Measurements from ENCODE around the gene TMX2.

TMX2 gene

DNA sequence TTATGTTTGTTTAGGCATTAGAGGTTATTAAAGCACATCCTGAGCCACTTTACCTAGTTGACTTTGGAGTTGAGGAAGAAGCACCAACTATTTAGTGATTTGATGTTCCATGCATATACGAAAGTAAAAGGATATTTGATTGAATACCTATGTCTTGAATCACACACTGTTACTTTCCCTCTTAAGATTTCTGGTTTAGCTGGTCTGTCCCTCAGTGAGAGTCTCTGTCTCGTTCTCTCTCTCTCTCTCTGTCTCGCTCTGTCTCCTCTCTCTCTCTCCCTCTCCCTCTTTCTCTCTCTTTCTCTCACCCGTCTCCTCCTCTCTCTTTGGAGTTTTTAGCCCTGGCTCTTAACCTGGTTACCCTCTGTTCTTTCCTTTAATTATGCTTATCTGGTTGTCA is 60.2 kb downstream of the TMX2 start:
- no peak overlapping the region for H4K91ac ChIP-seq (ENCODE audit: low read depth, low read length)
- no peak overlapping the region for H2BK12ac ChIP-seq (ENCODE audit: low read length)
- no peak overlapping the region for H2AK5ac ChIP-seq (ENCODE audit: low read length)
- H3K36me3 ChIP-seq (ENCODE audit: control insufficient read depth in 1 of 2, insufficient read depth in 2 of 2, low read length in 2 of 2), result no peaks in the 10 kb centered on the region
- peak overlapping the region; percentile 93 for H3K4ac ChIP-seq (ENCODE audit: low read depth, low read length)
- H3K27me3 ChIP-seq (ENCODE audit: insufficient read depth, low read length), result no peaks in the 10 kb centered on the region
- H4K8ac ChIP-seq (ENCODE audit: low read depth, low read length), result no peak overlapping the region
- H3K14ac ChIP-seq (ENCODE audit: low read length), result no peak overlapping the region
- H3K79me2 ChIP-seq (ENCODE audit: control insufficient read depth, insufficient read depth, low read length, poor library complexity), result peaks cover 14% of the 10 kb centered on the region
- no CpG with 5 or more reads among the region's 4 CpGs for WGBS (ENCODE audit: extremely low coverage, insufficient coverage, insufficient read length)
- no peak overlapping the region for H2BK120ac ChIP-seq (ENCODE audit: insufficient read depth, low read length, poor library complexity)
- H3K9me3 ChIP-seq (ENCODE audit: insufficient read depth, low read depth, low read length), result no peaks in the 10 kb centered on the region
- H3K4me1 ChIP-seq (ENCODE audit: control insufficient read depth in 1 of 2, insufficient read depth in 2 of 2, low read length in 2 of 2), result peaks cover 11 to 30% of the 10 kb centered on the region in 2 experiments
- peak overlapping the region; percentile 36 for H3K4me2 ChIP-seq (ENCODE audit: low read length)
- H3K27ac ChIP-seq (ENCODE audit: low read depth, low read length), result peak overlapping the region; percentile 74
- no peak overlapping the region for H2BK5ac ChIP-seq (ENCODE audit: low read depth, low read length, poor library complexity)
- no peak overlapping the region for H4K12ac ChIP-seq (ENCODE audit: low read depth, low read length)
- H3K23ac ChIP-seq (ENCODE audit: low read length), result no peak overlapping the region
- no peak overlapping the region for H3K18ac ChIP-seq (ENCODE audit: low read length)
- DNase-seq, result peak in 1 of 2 donors; percentile 55
- H3K79me1 ChIP-seq (ENCODE audit: low read length), result peaks cover 10% of the 10 kb centered on the region
- H3K9ac ChIP-seq (ENCODE audit: low read length), result no peak overlapping the region
- H2AFZ ChIP-seq (ENCODE audit: insufficient read depth, low read length, poor library complexity), result no peak overlapping the region
- no peak overlapping the region for H3K4me3 ChIP-seq (ENCODE audit: low read depth, low read length)

DNA sequence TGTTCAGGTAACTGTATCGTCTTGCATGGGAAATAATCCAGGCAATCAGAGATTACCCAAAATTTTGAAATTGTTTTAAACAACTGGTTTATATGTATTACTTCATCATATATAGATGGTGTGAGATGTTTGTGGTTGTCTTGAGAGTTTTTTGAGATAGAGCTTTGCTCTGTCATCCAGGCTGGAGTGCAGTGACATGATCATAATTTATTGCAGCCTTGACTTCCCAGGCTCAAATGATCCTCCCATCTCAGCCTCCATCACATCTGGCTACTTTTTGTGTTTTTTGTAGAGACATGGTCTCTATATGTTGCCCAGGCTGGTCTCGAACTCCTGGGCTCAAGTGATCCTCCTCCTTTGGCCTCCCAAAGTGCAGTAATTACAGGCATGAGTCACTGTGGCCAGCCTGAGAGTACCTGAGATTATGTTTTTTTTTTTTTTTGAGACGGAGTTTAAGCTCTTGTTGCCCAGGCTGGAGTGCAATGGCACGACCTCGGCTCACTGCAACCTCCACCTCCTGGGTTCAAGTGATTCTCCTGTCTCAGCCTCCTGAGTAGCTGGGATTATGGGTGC is 60.7 kb downstream of the TMX2 start:
- Histone ChIP-seq H4K12ac (ENCODE audit: low read depth, low read length) (no peak overlapping the region), H2AFZ (ENCODE audit: insufficient read depth, low read length, poor library complexity) (no peak overlapping the region), H3K79me2 (ENCODE audit: control insufficient read depth, insufficient read depth, low read length, poor library complexity) (peaks cover 14% of the 10 kb centered on the region), H3K9ac (ENCODE audit: low read length) (no peak overlapping the region), H3K9me3 (ENCODE audit: insufficient read depth, low read depth, low read length) (no peaks in the 10 kb centered on the region), H2BK120ac (ENCODE audit: insufficient read depth, low read length, poor library complexity) (no peak overlapping the region), H3K4me3 (ENCODE audit: low read depth, low read length) (no peak overlapping the region), H3K79me1 (ENCODE audit: low read length) (peaks cover 14% of the 10 kb centered on the region), H3K4me1 (ENCODE audit: control insufficient read depth in 1 of 2, insufficient read depth in 2 of 2, low read length in 2 of 2) (peaks cover 14 to 35% of the 10 kb centered on the region in 2 experiments), H2BK5ac (ENCODE audit: low read depth, low read length, poor library complexity) (no peak overlapping the region), H4K8ac (ENCODE audit: low read depth, low read length) (peak overlapping the region; percentile 25), H2BK12ac (ENCODE audit: low read length) (no peak overlapping the region), H3K36me3 (ENCODE audit: control insufficient read depth in 1 of 2, insufficient read depth in 2 of 2, low read length in 2 of 2) (no peaks in the 10 kb centered on the region), H3K27me3 (ENCODE audit: insufficient read depth, low read length) (no peaks in the 10 kb centered on the region), H2AK5ac (ENCODE audit: low read length) (no peak overlapping the region), H3K23ac (ENCODE audit: low read length) (no peak overlapping the region), H3K18ac (ENCODE audit: low read length) (no peak overlapping the region), H3K14ac (ENCODE audit: low read length) (no peak overlapping the region), H3K27ac (ENCODE audit: low read depth, low read length) (peak overlapping the region; percentile 14), H3K4me2 (ENCODE audit: low read length) (no peak overlapping the region), H3K4ac (ENCODE audit: low read depth, low read length) (peak overlapping the region; percentile 76), H4K91ac (ENCODE audit: low read depth, low read length) (no peak overlapping the region)
- WGBS (ENCODE audit: extremely low coverage, insufficient coverage, insufficient read length), result no CpG with 5 or more reads among the region's 5 CpGs
- DNase-seq, result no peak

GRCh38 chr11:57775491-57775890 is 63.1 kb downstream of the TMX2 start:
- no peak overlapping the region for H2AFZ ChIP-seq (ENCODE audit: insufficient read depth, low read length, poor library complexity)
- H4K8ac ChIP-seq (ENCODE audit: low read depth, low read length), result no peak overlapping the region
- peaks cover 17 to 44% of the 10 kb centered on the region in 2 experiments for H3K4me1 ChIP-seq (ENCODE audit: control insufficient read depth in 1 of 2, insufficient read depth in 2 of 2, low read length in 2 of 2)
- H2BK120ac ChIP-seq (ENCODE audit: insufficient read depth, low read length, poor library complexity), result no peak overlapping the region
- H3K18ac ChIP-seq (ENCODE audit: low read length), result no peak overlapping the region
- H3K14ac ChIP-seq (ENCODE audit: low read length), result no peak overlapping the region
- H3K79me2 ChIP-seq (ENCODE audit: control insufficient read depth, insufficient read depth, low read length, poor library complexity), result peaks cover 15% of the 10 kb centered on the region
- no peaks in the 10 kb centered on the region for H3K36me3 ChIP-seq (ENCODE audit: control insufficient read depth in 1 of 2, insufficient read depth in 2 of 2, low read length in 2 of 2)
- WGBS (ENCODE audit: extremely low coverage, insufficient coverage, insufficient read length), result no CpG with 5 or more reads among the region's 5 CpGs
- H3K4me3 ChIP-seq (ENCODE audit: low read depth, low read length), result no peak overlapping the region
- no peak overlapping the region for H2BK12ac ChIP-seq (ENCODE audit: low read length)
- H3K27me3 ChIP-seq (ENCODE audit: insufficient read depth, low read length), result no peaks in the 10 kb centered on the region
- peaks cover 27% of the 10 kb centered on the region for H3K79me1 ChIP-seq (ENCODE audit: low read length)
- no peak overlapping the region for H3K23ac ChIP-seq (ENCODE audit: low read length)
- H3K27ac ChIP-seq (ENCODE audit: low read depth, low read length), result peak overlapping the region; percentile 67
- no peak overlapping the region for H2BK5ac ChIP-seq (ENCODE audit: low read depth, low read length, poor library complexity)
- no peaks in the 10 kb centered on the region for H3K9me3 ChIP-seq (ENCODE audit: insufficient read depth, low read depth, low read length)
- H4K12ac ChIP-seq (ENCODE audit: low read depth, low read length), result no peak overlapping the region
- no peak overlapping the region for H4K91ac ChIP-seq (ENCODE audit: low read depth, low read length)
- no peak overlapping the region for H2AK5ac ChIP-seq (ENCODE audit: low read length)
- no peak overlapping the region for H3K9ac ChIP-seq (ENCODE audit: low read length)
- no peak for DNase-seq
- peak overlapping the region; percentile 40 for H3K4me2 ChIP-seq (ENCODE audit: low read length)
- H3K4ac ChIP-seq (ENCODE audit: low read depth, low read length), result peak overlapping the region; percentile 76

GRCh38 chr11:57776031-57776521 is 63.7 kb downstream of the TMX2 start:
- peak; percentile 23 to 62 for DNase-seq
- peak overlapping the region; percentile 40 for H3K4me2 ChIP-seq (ENCODE audit: low read length)

More at GRCh38 chr11:57776031-57776521, 63.7 kb downstream of the TMX2 start:
- H3K14ac ChIP-seq (ENCODE audit: low read length), result no peak overlapping the region
- peak overlapping the region; percentile 67 for H3K27ac ChIP-seq (ENCODE audit: low read depth, low read length)
- H4K91ac ChIP-seq (ENCODE audit: low read depth, low read length), result no peak overlapping the region
- H4K12ac ChIP-seq (ENCODE audit: low read depth, low read length), result no peak overlapping the region
- H3K79me2 ChIP-seq (ENCODE audit: control insufficient read depth, insufficient read depth, low read length, poor library complexity), result peaks cover 17% of the 10 kb centered on the region
- peaks cover 21 to 49% of the 10 kb centered on the region in 2 experiments for H3K4me1 ChIP-seq (ENCODE audit: control insufficient read depth in 1 of 2, insufficient read depth in 2 of 2, low read length in 2 of 2)
- no peak overlapping the region for H4K8ac ChIP-seq (ENCODE audit: low read depth, low read length)
- H3K23ac ChIP-seq (ENCODE audit: low read length), result no peak overlapping the region
- H3K79me1 ChIP-seq (ENCODE audit: low read length), result peaks cover 33% of the 10 kb centered on the region
- H3K36me3 ChIP-seq (ENCODE audit: control insufficient read depth in 1 of 2, insufficient read depth in 2 of 2, low read length in 2 of 2), result no peaks in the 10 kb centered on the region
- no peak overlapping the region for H3K9ac ChIP-seq (ENCODE audit: low read length)
- H2AK5ac ChIP-seq (ENCODE audit: low read length), result no peak overlapping the region
- H2AFZ ChIP-seq (ENCODE audit: insufficient read depth, low read length, poor library complexity), result no peak overlapping the region
- H2BK5ac ChIP-seq (ENCODE audit: low read depth, low read length, poor library complexity), result peak overlapping the region; percentile 9
- no peak overlapping the region for H3K4me3 ChIP-seq (ENCODE audit: low read depth, low read length)
- H3K18ac ChIP-seq (ENCODE audit: low read length), result no peak overlapping the region
- H2BK120ac ChIP-seq (ENCODE audit: insufficient read depth, low read length, poor library complexity), result peak overlapping the region; percentile 50
- no peak overlapping the region for H2BK12ac ChIP-seq (ENCODE audit: low read length)
- H3K4ac ChIP-seq (ENCODE audit: low read depth, low read length), result peak overlapping the region; percentile 69
- H3K27me3 ChIP-seq (ENCODE audit: insufficient read depth, low read length), result no peaks in the 10 kb centered on the region
- H3K9me3 ChIP-seq (ENCODE audit: insufficient read depth, low read depth, low read length), result no peaks in the 10 kb centered on the region
- WGBS (ENCODE audit: extremely low coverage, insufficient coverage, insufficient read length), result no CpG with 5 or more reads among the region's 3 CpGs

Measured in trophoblast cell (in vitro differentiated cells and primary cell).